GM19351 (cell line): ENCODE measurements around the gene CYP2S1.
"Not testable (repeated sequence)": the region's sequence is repeated elsewhere in the genome, so short reads cannot be mapped to it uniquely, and the experiment has no call there.

Source experiments
- ATAC-seq: cut with Tn5 transposase; IDR thresholded peaks from one replicate; pipeline ENCODE4 v1.9.1; 2021; ENCODE audit warnings: mild to moderate bottlenecking, moderate library complexity; ENCODE audit not compliant: unreplicated experiment

The CYP2S1 gene

GRCh38 chr19:41225238-41226052 lies 32.4 kb downstream of the CYP2S1 start:
- no peak for ATAC-seq

GRCh38 chr19:41226053-41226873 lies 33.2 kb downstream of the CYP2S1 start:
- ATAC-seq: no peak

DNA sequence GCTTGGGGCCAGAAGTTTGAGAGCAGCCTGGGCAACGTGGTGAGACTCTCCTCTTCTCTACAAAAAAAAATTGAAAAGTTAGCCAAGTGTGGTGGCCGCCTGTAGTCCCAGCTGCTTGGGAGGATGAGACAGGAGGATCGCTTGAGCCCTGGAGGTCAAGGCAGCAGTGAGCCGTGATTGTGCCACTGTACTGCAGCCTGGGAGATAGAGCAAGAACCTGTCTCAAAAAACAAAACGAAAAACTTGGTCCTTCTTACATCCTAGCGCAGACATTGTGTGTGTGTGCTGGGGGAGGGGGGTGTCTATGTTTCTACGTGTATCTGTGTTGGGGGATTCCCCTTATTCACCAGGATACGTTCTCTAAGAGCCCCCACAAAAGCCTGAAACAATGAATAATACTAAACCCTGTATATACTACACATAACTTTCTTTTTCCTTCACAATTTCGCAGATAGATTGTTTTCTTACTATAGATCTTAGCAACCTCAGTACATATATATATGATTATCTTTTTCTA lies 33.9 kb downstream of the CYP2S1 start:
- ATAC-seq: no peak

GRCh38 chr19:41228486-41228885 lies 35.5 kb downstream of the CYP2S1 start:
- ATAC-seq: no peak

DNA sequence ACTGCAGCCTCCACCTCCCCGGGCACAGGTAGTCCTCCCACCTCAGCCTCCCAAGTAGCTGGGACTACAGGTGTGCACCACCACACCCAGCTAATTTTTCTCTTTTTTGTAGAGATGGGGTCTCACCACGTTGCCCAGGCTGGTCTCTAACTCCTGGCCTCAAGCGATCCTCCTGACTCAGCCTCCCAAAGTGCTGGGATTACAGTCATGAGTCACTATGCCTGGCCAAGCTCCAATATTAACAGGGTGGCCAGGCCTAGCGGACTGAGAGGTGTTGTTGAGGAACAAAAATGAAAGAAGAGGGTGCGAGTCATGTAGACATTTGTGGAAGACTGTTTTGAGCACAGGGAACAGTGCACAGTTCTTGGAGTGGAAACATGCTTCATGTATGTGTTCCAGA lies 36.3 kb downstream of the CYP2S1 start:
- ATAC-seq: not testable (repeated sequence)

DNA sequence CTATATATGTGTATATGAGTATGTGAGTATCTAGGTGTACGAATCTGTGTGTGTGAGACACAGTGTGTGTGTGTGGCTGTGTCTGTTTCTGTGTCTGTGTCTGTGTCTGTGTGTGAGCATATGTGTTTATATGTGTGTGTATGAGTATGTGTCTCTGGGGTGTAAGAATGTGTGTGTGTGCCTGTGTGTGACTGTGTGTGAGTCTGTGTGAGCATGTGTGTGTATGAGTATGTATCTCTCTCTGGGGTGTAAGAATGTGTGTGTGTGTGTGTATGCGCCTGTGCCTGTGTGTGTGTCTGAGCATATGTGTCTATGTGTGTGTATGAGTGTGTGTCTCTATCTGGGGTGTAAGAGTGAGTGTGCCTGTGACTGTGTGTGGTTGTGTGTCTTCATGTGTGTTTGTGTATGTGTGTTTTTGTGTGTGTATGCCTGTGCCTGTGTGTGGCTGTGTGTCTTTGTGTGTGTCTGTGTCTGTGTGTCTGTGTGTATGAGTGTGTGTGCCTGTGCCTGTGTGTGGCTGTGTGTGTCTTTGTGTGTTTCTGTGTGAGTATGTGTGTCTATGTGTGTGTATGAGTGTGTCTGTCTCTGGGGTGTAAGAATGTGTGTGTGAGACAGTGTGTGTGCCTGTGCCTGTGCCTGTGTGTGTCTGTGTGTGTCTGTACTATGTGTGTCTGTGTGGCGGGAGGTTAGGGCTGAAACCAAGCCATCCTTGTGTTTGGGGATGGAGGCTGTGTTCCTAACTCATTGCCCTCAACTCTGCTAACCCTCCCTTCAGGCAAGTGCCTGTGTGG lies 37.2 kb downstream of the CYP2S1 start:
- ATAC-seq: no peak

GRCh38 chr19:41232686-41233085 lies 39.7 kb downstream of the CYP2S1 start:
- no peak for ATAC-seq

- ATAC-seq: no peak
Observed at GRCh38 chr19:41233748-41234240, 40.8 kb downstream of the CYP2S1 start.

- ATAC-seq: no peak
Observed at GRCh38 chr19:41234512-41235168, 41.6 kb downstream of the CYP2S1 start.

DNA sequence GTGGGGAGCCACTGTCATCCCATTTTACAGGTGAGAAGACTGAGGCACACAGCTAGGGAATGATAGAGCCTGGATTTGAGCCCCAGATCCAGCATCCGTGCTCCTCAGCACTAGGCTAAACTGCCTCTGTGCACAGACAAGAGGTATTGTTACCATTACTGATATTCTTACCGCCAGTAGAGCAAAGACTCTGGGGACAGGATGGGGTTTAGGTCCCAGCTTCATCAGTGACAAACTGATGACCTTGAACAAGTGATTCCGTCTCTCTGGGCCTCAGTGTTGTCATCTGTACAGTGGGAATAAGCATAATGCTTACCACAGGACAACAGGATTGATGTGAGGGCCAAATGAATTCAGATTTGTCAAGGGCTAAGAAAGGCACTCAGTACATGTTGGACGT lies 42.5 kb downstream of the CYP2S1 start:
- ATAC-seq: no peak

GRCh38 chr19:41238244-41238643 lies 45.2 kb downstream of the CYP2S1 start:
- ATAC-seq: no peak

GRCh38 chr19:41239363-41239762 lies 46.3 kb downstream of the CYP2S1 start:
- ATAC-seq: no peak

DNA sequence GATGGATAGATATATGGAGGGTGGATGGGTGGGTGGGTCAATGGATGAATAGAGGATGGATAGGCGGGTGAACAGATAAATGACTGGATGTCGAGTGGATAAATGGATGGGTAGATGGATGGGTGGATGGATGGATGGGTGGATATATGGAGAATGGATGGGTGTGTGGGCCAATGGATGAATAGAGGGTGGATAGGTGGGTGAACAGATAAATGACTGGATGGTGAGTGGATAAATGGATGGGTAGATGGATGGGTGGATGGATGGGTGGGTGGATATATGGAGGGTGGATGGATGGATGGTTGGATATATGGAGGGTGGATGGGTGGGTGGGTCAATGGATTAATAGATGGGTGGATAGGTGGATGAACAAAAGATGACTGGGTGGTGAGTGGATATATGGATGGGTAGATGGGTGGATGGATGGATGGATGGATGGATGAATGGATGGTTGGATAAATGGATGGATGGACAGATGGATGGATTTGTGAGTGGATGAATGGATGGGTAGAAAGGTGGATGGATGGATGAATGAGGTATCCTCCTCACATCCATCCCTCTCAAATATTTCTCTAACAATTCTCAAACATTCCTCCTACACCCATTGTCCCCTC lies 47.0 kb downstream of the CYP2S1 start:
- no peak for ATAC-seq

GRCh38 chr19:41241859-41242258 lies 48.8 kb downstream of the CYP2S1 start:
- ATAC-seq: no peak

DNA sequence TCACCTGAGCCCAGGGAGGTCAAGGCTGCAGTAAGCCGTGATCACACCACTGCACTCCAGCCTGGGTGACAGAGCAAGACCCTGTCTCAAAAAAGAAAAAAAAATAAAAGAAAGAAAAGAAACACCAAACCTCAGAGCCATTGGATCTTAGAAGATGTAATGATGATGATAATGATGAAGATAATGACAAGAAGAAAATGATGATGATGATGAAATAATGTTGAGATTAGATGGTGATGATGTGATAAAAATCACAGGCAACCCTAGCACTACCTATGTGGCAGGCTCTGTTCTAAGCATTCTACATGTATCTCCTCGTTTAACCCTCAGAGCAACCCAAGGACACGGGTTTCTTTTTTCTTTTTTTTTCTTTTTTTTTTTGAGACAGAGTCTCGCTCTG lies 51.1 kb downstream of the CYP2S1 start:
- no peak for ATAC-seq

- no peak for ATAC-seq
Observed at GRCh38 chr19:41245843-41246242, 52.8 kb downstream of the CYP2S1 start.

DNA sequence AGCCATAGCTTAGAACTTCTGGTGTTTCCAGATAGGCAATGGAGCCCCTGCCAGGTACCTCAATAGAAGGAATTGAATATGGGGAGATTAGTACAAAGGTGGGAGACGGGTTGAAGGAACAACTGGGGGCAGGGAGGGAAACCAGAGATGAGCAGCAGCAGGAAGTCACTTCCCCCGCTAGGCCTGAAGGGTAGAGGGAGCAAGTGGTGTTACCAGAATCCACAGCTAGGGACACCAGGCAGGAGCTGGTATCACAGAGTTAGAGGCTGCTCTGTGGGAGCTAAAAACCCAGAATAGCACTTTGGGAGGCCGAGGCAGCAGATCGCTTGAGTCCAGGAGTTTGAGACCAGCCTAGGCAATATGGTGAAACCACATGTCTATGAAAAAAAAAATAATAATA lies 55.9 kb downstream of the CYP2S1 start:
- ATAC-seq: no peak

GRCh38 chr19:41249707-41250423 lies 56.8 kb downstream of the CYP2S1 start:
- ATAC-seq: no peak

DNA sequence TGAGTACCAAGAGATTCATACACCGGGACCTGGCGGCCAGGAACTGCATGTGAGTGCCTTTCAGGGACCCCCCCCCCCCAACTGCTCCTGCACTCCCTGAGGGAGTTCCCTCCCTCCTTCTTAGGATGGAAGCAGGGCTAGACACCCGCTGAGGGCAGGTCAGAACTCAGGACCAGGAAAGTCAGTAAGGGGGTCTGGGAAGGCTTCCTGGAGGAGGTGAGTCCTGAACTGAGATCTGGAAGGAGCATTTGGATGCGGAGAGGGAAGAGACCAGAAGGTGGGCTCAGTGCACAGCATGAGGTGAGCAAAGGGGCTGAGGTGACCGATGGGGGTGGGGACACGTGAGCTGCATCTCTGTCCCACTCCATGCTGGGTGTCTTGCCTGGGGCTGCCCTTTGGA lies 60.6 kb downstream of the CYP2S1 start:
- no peak for ATAC-seq
